ENCODE results near the gene RAG1.

RAG1 gene

GRCh38 chr11:36615826-36616225 is 48.0 kb downstream of the RAG1 start:
- DNase-seq (ENCODE audit: low spot score): no peak
- in situ Hi-C loops (cut with MboI; ENCODE audit: low sequenced_read_pairs, unreplicated experiment): no loop called here
- TF ChIP-seq CTCF (IDR thresholded peaks at IDR 0.05; ENCODE audit: borderline replicate concordance, control extremely low read depth, extremely low read depth, insufficient read depth, missing control alignments): no peak

GRCh38 chr11:36617543-36618362 is 49.9 kb downstream of the RAG1 start:
- TF ChIP-seq CTCF (IDR thresholded peaks at IDR 0.05; ENCODE audit: borderline replicate concordance, control extremely low read depth, extremely low read depth, insufficient read depth, missing control alignments): no peak
- no peak for DNase-seq (ENCODE audit: low spot score)
- in situ Hi-C loops (cut with MboI; ENCODE audit: low sequenced_read_pairs, unreplicated experiment): no loop called here

- no peak for DNase-seq (ENCODE audit: low spot score)
- in situ Hi-C loops (cut with MboI; ENCODE audit: low sequenced_read_pairs, unreplicated experiment): no loop called here
- no peak for TF ChIP-seq CTCF (IDR thresholded peaks at IDR 0.05; ENCODE audit: borderline replicate concordance, control extremely low read depth, extremely low read depth, insufficient read depth, missing control alignments)
Observed at GRCh38 chr11:36618363-36619047, 50.7 kb downstream of the RAG1 start.

- no peak for TF ChIP-seq CTCF (IDR thresholded peaks at IDR 0.05; ENCODE audit: borderline replicate concordance, control extremely low read depth, extremely low read depth, insufficient read depth, missing control alignments)
- in situ Hi-C loops (cut with MboI; ENCODE audit: low sequenced_read_pairs, unreplicated experiment): no loop called here
- no peak for DNase-seq (ENCODE audit: low spot score)
Observed at GRCh38 chr11:36619502-36619901, 51.7 kb downstream of the RAG1 start.

- DNase-seq (ENCODE audit: low spot score): no peak
- no peak for TF ChIP-seq CTCF (IDR thresholded peaks at IDR 0.05; ENCODE audit: borderline replicate concordance, control extremely low read depth, extremely low read depth, insufficient read depth, missing control alignments)
- in situ Hi-C loops (cut with MboI; ENCODE audit: low sequenced_read_pairs, unreplicated experiment): no loop called here
Observed at GRCh38 chr11:36620246-36620645, 52.4 kb downstream of the RAG1 start.

GRCh38 chr11:36622431-36623136 is 54.8 kb downstream of the RAG1 start:
- peak; percentile 12 for DNase-seq (ENCODE audit: low spot score)
- in situ Hi-C loops (cut with MboI; ENCODE audit: low sequenced_read_pairs, unreplicated experiment): no loop called here
- TF ChIP-seq CTCF (IDR thresholded peaks at IDR 0.05; ENCODE audit: borderline replicate concordance, control extremely low read depth, extremely low read depth, insufficient read depth, missing control alignments): no peak

All from GM13976 (cell line).